ENCODE data around the gene TNRC6C. TPM values are rescaled to one million over a fixed set of nuclear protein-coding genes. Genes with fewer than 3 reads are reported as not detected.
"Not testable (repeated sequence)": the region's sequence is repeated elsewhere in the genome, so short reads cannot be mapped to it uniquely, and the experiment has no call there.

TNRC6C gene
- total RNA-seq, 2 donors from 2014 or later = 31.0 to 48.1 TPM

- DNase-seq (ENCODE audit: low spot score) = no peak
- intact Hi-C loops (cut with DNase I) = loop anchor here (2.0 to 5.0 kb wide), 3 partner anchors 63 to 138 kb away; no protein-coding TSS in a partner anchor
Measured at GRCh38 chr17:78113804-78114785, 155.6 kb downstream of the TNRC6C start.

GRCh38 chr17:78114831-78115723 lies 156.6 kb downstream of the TNRC6C start:
- intact Hi-C loops (cut with DNase I) = loop anchor here (5.0 kb wide), 2 partner anchors 62 to 137 kb away; no protein-coding TSS in a partner anchor
- DNase-seq (ENCODE audit: low spot score) = no peak

GRCh38 chr17:78115803-78116202 lies 157.3 kb downstream of the TNRC6C start:
- DNase-seq (ENCODE audit: low spot score); intact Hi-C loops (cut with DNase I): not testable (repeated sequence)

- intact Hi-C loops (cut with DNase I) = no loop called here
- DNase-seq (ENCODE audit: low spot score) = no peak
Measured at GRCh38 chr17:78116411-78116810, 157.9 kb downstream of the TNRC6C start.

GRCh38 chr17:78117027-78117981 lies 158.8 kb downstream of the TNRC6C start:
- DNase-seq (ENCODE audit: low spot score) = no peak
- intact Hi-C loops (cut with DNase I) = no loop called here

GRCh38 chr17:78118801-78119241 lies 160.3 kb downstream of the TNRC6C start:
- intact Hi-C loops (cut with DNase I) = no loop called here
- no peak for DNase-seq (ENCODE audit: low spot score)

GRCh38 chr17:78120537-78120936 lies 162.0 kb downstream of the TNRC6C start:
- no peak for DNase-seq (ENCODE audit: low spot score)
- intact Hi-C loops (cut with DNase I) = loop anchor here in 1 of 2 donors (10.0 kb wide), 1 partner anchor 304 kb away; no protein-coding TSS in a partner anchor

- no peak for DNase-seq (ENCODE audit: low spot score)
- intact Hi-C loops (cut with DNase I) = loop anchor here in 1 of 2 donors (10.0 kb wide), 1 partner anchor 304 kb away; no protein-coding TSS in a partner anchor
Measured at GRCh38 chr17:78120971-78121800, 162.7 kb downstream of the TNRC6C start.

GRCh38 chr17:78121801-78122215 lies 163.3 kb downstream of the TNRC6C start:
- no peak for DNase-seq (ENCODE audit: low spot score)
- intact Hi-C loops (cut with DNase I) = loop anchor here in 1 of 2 donors (10.0 kb wide), 1 partner anchor 303 kb away; no protein-coding TSS in a partner anchor

GRCh38 chr17:78122216-78122930 lies 163.9 kb downstream of the TNRC6C start:
- no peak for DNase-seq (ENCODE audit: low spot score)
- intact Hi-C loops (cut with DNase I) = loop anchor here in 1 of 2 donors (10.0 kb wide), 1 partner anchor 302 kb away; no protein-coding TSS in a partner anchor

GRCh38 chr17:78122931-78123249 lies 164.4 kb downstream of the TNRC6C start:
- DNase-seq (ENCODE audit: low spot score) = no peak
- intact Hi-C loops (cut with DNase I) = loop anchor here in 1 of 2 donors (10.0 kb wide), 1 partner anchor 302 kb away; no protein-coding TSS in a partner anchor

GRCh38 chr17:78123258-78123929 lies 164.9 kb downstream of the TNRC6C start:
- intact Hi-C loops (cut with DNase I) = loop anchor here in 1 of 2 donors (10.0 kb wide), 1 partner anchor 301 kb away; no protein-coding TSS in a partner anchor
- no peak for DNase-seq (ENCODE audit: low spot score)

- DNase-seq (ENCODE audit: low spot score) = no peak
- intact Hi-C loops (cut with DNase I) = loop anchor here in 1 of 2 donors (10.0 kb wide), 1 partner anchor 301 kb away; no protein-coding TSS in a partner anchor
Measured at GRCh38 chr17:78124081-78124835, 165.8 kb downstream of the TNRC6C start.

GRCh38 chr17:78124836-78125137 lies 166.3 kb downstream of the TNRC6C start:
- intact Hi-C loops (cut with DNase I) = loop anchor here in 1 of 2 donors (10.0 kb wide), 1 partner anchor 300 kb away; no protein-coding TSS in a partner anchor
- DNase-seq (ENCODE audit: low spot score) = no peak

- intact Hi-C loops (cut with DNase I) = loop anchor here in 1 of 2 donors (10.0 kb wide), 1 partner anchor 299 kb away; no protein-coding TSS in a partner anchor
- no peak for DNase-seq (ENCODE audit: low spot score)
Measured at GRCh38 chr17:78125138-78125913, 166.8 kb downstream of the TNRC6C start.

All from posterior vena cava (tissue), 2 donors.